GM12872 (cell line): ENCODE measurements around the gene PHIP.

Experiments used
- TF ChIP-seq, protein P1 (sequence below): IDR thresholded peaks from 3 replicates; pipeline ENCODE4 v1.5.1; 2011; ENCODE audit warnings: low read depth, mild to moderate bottlenecking, low read length, moderate library complexity; ENCODE audit not compliant: insufficient read depth

PHIP gene

GRCh38 chr6:78925317-78925716 lies 152.7 kb downstream of the PHIP start:
- TF ChIP-seq, protein P1, sequence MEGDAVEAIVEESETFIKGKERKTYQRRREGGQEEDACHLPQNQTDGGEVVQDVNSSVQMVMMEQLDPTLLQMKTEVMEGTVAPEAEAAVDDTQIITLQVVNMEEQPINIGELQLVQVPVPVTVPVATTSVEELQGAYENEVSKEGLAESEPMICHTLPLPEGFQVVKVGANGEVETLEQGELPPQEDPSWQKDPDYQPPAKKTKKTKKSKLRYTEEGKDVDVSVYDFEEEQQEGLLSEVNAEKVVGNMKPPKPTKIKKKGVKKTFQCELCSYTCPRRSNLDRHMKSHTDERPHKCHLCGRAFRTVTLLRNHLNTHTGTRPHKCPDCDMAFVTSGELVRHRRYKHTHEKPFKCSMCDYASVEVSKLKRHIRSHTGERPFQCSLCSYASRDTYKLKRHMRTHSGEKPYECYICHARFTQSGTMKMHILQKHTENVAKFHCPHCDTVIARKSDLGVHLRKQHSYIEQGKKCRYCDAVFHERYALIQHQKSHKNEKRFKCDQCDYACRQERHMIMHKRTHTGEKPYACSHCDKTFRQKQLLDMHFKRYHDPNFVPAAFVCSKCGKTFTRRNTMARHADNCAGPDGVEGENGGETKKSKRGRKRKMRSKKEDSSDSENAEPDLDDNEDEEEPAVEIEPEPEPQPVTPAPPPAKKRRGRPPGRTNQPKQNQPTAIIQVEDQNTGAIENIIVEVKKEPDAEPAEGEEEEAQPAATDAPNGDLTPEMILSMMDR: no peak

GRCh38 chr6:78917788-78918187 lies 160.3 kb downstream of the PHIP start:
- TF ChIP-seq, protein P1: no peak

GRCh38 chr6:78916411-78916810 lies 161.6 kb downstream of the PHIP start:
- TF ChIP-seq, protein P1: no peak

DNA sequence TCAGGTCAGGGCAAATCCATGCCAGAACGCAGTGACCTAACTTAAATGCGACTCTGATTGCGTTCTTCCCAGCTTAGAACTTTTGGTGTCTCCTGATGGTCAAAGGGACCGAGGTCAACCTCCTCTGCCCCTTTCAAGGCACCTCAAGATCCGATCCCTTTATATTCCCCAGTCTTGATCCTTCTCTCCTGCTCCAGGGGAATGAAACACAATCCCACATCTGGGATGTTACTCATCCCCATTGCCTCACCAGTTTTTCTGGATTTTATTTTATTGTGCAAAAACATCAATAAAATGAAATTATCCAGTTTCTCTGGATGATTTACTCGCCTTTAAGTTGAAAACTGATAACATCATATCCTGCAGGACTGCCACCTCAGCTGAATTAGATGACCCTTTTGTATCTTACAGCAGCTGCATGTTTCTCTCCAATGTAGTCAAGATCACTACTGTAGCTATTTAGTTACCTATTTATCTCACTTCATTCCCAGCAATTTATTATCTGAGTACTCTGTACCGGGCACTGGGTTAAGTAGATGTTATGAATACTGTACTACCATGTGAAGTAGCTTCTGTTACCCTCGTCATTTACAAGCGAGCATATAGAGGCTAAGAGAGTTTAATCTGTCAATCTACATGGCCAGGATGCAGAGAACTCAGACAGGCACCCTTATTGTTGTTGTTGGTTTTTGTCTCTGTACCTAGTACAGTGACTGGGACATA lies 166.7 kb downstream of the PHIP start:
- TF ChIP-seq, protein P1: no peak

DNA sequence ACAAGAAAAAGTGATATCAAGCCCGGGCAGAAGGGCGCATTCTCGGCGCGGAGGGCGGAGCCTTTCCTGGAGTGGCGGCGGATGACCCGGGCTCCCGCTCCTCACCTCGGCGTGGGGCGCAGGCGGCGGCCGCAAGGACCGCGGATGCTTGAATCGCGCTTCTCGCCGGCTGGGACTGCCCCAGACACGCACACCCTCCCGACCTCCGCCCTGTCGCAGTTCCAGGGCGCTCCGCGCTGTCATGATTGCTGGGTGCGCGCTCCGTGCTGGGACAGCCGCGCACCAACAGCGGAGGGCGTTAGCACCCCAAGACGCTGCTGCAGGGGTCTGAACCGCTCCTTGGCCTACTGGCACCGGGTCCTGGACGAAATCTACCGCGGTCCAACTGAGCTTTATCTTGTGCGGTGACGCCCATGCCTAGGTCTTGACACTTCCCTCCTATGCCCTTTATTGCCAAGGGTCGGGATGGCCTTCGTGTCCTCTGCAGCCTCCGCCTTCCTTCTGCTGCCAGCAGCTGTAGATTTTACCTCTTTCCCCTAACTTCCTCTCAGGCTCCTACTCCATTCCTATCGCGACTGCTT lies 167.4 kb downstream of the PHIP start:
- TF ChIP-seq, protein P1: no peak

- TF ChIP-seq, protein P1: no peak
Observed at GRCh38 chr6:78910010-78910409, 168.0 kb downstream of the PHIP start.

DNA sequence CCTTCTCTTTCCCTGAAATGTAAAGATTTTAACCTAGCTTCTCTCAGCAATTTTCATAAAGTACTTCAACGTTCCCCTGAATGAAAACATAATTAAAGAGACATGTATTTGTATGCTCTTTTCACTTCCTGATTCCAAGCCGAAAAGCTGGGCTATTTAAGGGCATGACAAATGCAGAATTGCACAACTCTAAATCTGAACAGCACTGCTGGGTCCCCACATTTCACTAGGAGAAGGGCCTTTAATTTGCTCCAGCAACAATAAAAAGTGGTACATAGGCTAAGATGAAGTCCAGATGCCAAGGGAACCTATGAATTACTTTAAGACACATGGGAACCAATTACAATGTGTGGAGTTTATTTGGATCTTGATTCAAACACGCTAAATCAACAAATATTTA lies 168.7 kb downstream of the PHIP start:
- TF ChIP-seq, protein P1: no peak
